Testis (tissue), 3 donors: Measurements from ENCODE around the gene TSHZ1. TPM values are rescaled to one million over a fixed set of nuclear protein-coding genes. Genes with fewer than 3 reads are reported as not detected.

ENCODE experiments used
- DNase-seq: peaks from one replicate; pipeline ENCODE4 v3.0.0-alpha.2; 2019
- H3K27ac ChIP-seq, 2 donors: fragments of 200-600 bp; sonication (generic); one replicate each; pipeline ENCODE4 v1.5.1; 2019
- H3K27me3 ChIP-seq: fragments of 200-600 bp; sonication (generic); one replicate; pipeline ENCODE4 v1.5.1; 2019
- H3K36me3 ChIP-seq: fragments of 200-600 bp; sonication (generic); one replicate; pipeline ENCODE4 v1.5.1; 2017; ENCODE audit warnings: low read depth; ENCODE audit errors: missing control alignments
- H3K4me1 ChIP-seq: fragments of 200-600 bp; sonication (generic); one replicate; pipeline ENCODE4 v1.5.1; 2019
- H3K4me3 ChIP-seq, 2 donors: fragments of 200-600 bp; sonication (generic); one replicate each; pipeline ENCODE4 v1.5.1; 2017 to 2019
- H3K9me3 ChIP-seq: fragments of 200-600 bp; sonication (generic); one replicate; pipeline ENCODE4 v1.5.1; 2017
- CTCF ChIP-seq, 3 experiments: fragments of 450-650 bp in 2 of 3; fragments of 200-600 bp in 1 of 3; sonication (generic) in 1 of 3; IDR thresholded peaks; one replicate each; pipeline ENCODE4 v1.5.1; 2016 to 2019; ENCODE audit warnings: antibody characterized with exemption in 3 of 3, mild to moderate bottlenecking in 2 of 3, moderate library complexity in 1 of 3
- POLR2A ChIP-seq: fragments of 450-650 bp; IDR thresholded peaks from one replicate; pipeline ENCODE4 v1.6.1; 2017; ENCODE audit warnings: antibody characterized with exemption, mild to moderate bottlenecking, moderate library complexity
- WGBS, 2 donors: methylation state at CpG; one replicate each; pipeline ENCODE4 v1.1.5; 2018; 5-methylcytosine and 5-hydroxymethylcytosine counted together
- intact Hi-C: fragments of 100-400 bp; cut with DNase I; formaldehyde crosslinking; loops from one replicate; pipeline ENCODE4 v1.15.1; 2023; ENCODE audit warnings: low total_unique reads
- polyA plus RNA-seq: library from polyadenylated mRNA; stranded (reverse); fragments of 350-450 nt; fragmentation: Illumina TruSeq; extraction: RNeasy Lipid Tissue Mini Kit (QIAGEN cat#74804); gene quantifications from one replicate; pipeline ENCODE4 v1.2.3, GENCODE V29; 2014; ENCODE audit warnings: low read depth, low replicate concordance; ENCODE audit not compliant: insufficient read depth
- total RNA-seq, 2 donors: library from RNA; depleted of rRNA; stranded (reverse); fragments of >200 nt; gene quantifications; one replicate each; pipeline ENCODE4 v1.2.3, GENCODE V29; 2016

Gene TSHZ1
- total and polyA plus RNA-seq, 3 donors from 2014 or later = 12.8 to 36.2 (median 18.4) TPM

- intact Hi-C loops = loop anchor here (10.0 kb wide), 2 partner anchors 47 to 277 kb away; no protein-coding TSS in a partner anchor
Observed at GRCh38 chr18:75207310-75208154, 3.1 kb upstream of the TSHZ1 start.

GRCh38 chr18:75208155-75208835, 2.3 kb upstream of the TSHZ1 start:
- peaks cover 24% of the 10 kb centered on the region for H3K4me1 ChIP-seq

More at GRCh38 chr18:75207310-75208154, 3.1 kb upstream of the TSHZ1 start:
- TF ChIP-seq CTCF (IDR thresholded peaks at IDR 0.05) = no peak
- Histone ChIP-seq H3K27me3 (no peaks in the 10 kb centered on the region), H3K27ac (peak overlapping the region; percentile 93 to 97), H3K4me1 (peaks cover 23% of the 10 kb centered on the region), H3K4me3 (peak overlapping the region; percentile 88 to 93), H3K9me3 (no peaks in the 10 kb centered on the region), H3K36me3 (no peaks in the 10 kb centered on the region)
- peak; percentile 52 for DNase-seq
- WGBS, 2 donors = 3 to 4% methylated on average over 26 of the region's 26 CpGs

GRCh38 chr18:75208836-75209128, 1.8 kb upstream of the TSHZ1 start:
- WGBS, 2 donors = 0% methylated on average over 10 of the region's 34 CpGs; no CpG with 5 or more reads in 1 of the 2 donors
- intact Hi-C loops = loop anchor here (10.0 kb wide), 2 partner anchors 46 to 276 kb away; no protein-coding TSS in a partner anchor
- no peaks in the 10 kb centered on the region for H3K36me3 ChIP-seq
- no peak for DNase-seq
- no peaks in the 10 kb centered on the region for H3K27me3 ChIP-seq
- peak overlapping the region; percentile 88 to 93 for H3K4me3 ChIP-seq
- peak overlapping the region; percentile 93 to 97 for H3K27ac ChIP-seq
- peaks cover 19% of the 10 kb centered on the region for H3K4me1 ChIP-seq
- H3K9me3 ChIP-seq = no peaks in the 10 kb centered on the region
- TF ChIP-seq POLR2A (no peak), CTCF (IDR thresholded peaks at IDR 0.05) (no peak)

More at GRCh38 chr18:75208155-75208835, 2.3 kb upstream of the TSHZ1 start:
- Histone ChIP-seq H3K27ac (peak overlapping the region; percentile 93 to 97), H3K36me3 (no peaks in the 10 kb centered on the region), H3K4me3 (peak overlapping the region; percentile 88 to 93), H3K9me3 (no peaks in the 10 kb centered on the region), H3K27me3 (no peaks in the 10 kb centered on the region)
- TF ChIP-seq CTCF (IDR thresholded peaks at IDR 0.05) (no peak), POLR2A (no peak)
- peak; percentile 63 for DNase-seq
- intact Hi-C loops = loop anchor here (10.0 kb wide), 2 partner anchors 47 to 277 kb away; no protein-coding TSS in a partner anchor
- WGBS, 2 donors = 0% methylated on average over 19 to 39 of the region's 65 CpGs

- intact Hi-C loops = loop anchor here (10.0 kb wide), 2 partner anchors 45 to 275 kb away; no protein-coding TSS in a partner anchor
- TF ChIP-seq CTCF (IDR thresholded peaks at IDR 0.05) (no peak), POLR2A (no peak)
Observed at GRCh38 chr18:75209129-75209950, 1.3 kb upstream of the TSHZ1 start, which contains the start of gene PTGR3. PTGR3 (minus strand) TSS chr18:75209139; CDS start chr18:75209058, 81 bp downstream.

More at GRCh38 chr18:75209129-75209950, 1.3 kb upstream of the TSHZ1 start, which contains the start of gene PTGR3:
- no peaks in the 10 kb centered on the region for H3K36me3 ChIP-seq
- peak within 1 kb of the TSS; percentile 93 to 97 for H3K27ac ChIP-seq
- peak; percentile 87 for DNase-seq
- 2% methylated on average over 21 to 54 of the region's 88 CpGs for WGBS, 2 donors
- H3K4me1 ChIP-seq = peaks cover 18% of the 10 kb centered on the region
- no peaks in the 10 kb centered on the region for H3K27me3 ChIP-seq
- peak within 1 kb of the TSS; percentile 88 to 93 for H3K4me3 ChIP-seq
- H3K9me3 ChIP-seq = no peaks in the 10 kb centered on the region
